ENCODE data around the gene SEC23B. TPM values are rescaled to one million over a fixed set of nuclear protein-coding genes. Genes with fewer than 3 reads are reported as not detected.

The SEC23B gene
- total RNA-seq, 1 experiment from 2014 or later: 22.0 TPM

- CTCF ChIA-PET: no interaction called here
- intact Hi-C loops (cut with micrococcal nuclease; ENCODE audit: unreplicated experiment): no loop called here
- H3K27ac Mint-ChIP-seq (ENCODE audit: unreplicated experiment): peak within 1 kb of the TSS; percentile 79
- no TSS peak for BruUV-seq (replicated peaks)
- H3K36me3 Mint-ChIP-seq (ENCODE audit: insufficient read depth, unreplicated experiment): peaks cover 15% of the 10 kb centered on the region
- peak; percentile 77 for DNase-seq
- H3K9me3 Mint-ChIP-seq (ENCODE audit: low read depth, unreplicated experiment): no peaks in the 10 kb centered on the region
- no peaks in the 10 kb centered on the region for H3K4me1 Mint-ChIP-seq (ENCODE audit: low read depth, unreplicated experiment)
- H3K27me3 Mint-ChIP-seq (ENCODE audit: unreplicated experiment): no peaks in the 10 kb centered on the region
- TF ChIP-seq CTCF (IDR thresholded peaks at IDR 0.05; ENCODE audit: unreplicated experiment): no peak
- H3K4me3 Mint-ChIP-seq (ENCODE audit: low read depth, unreplicated experiment): peak within 1 kb of the TSS; percentile 74
Observed at GRCh38 chr20:18566892-18567738, 59.4 kb downstream of the SEC23B start, which contains the start of gene SMIM26. TSS of gene SMIM26 (plus strand) at chr20:18567432. CDS start at chr20:18567479, 47 bp downstream.

GRCh38 chr20:18567739-18568091 is 60.0 kb downstream of the SEC23B start:
- intact Hi-C loops (cut with micrococcal nuclease; ENCODE audit: unreplicated experiment): no loop called here
- CTCF ChIA-PET: no interaction called here
- peak overlapping the region; percentile 74 for H3K4me3 Mint-ChIP-seq (ENCODE audit: low read depth, unreplicated experiment)
- no peak for DNase-seq
- H3K27me3 Mint-ChIP-seq (ENCODE audit: unreplicated experiment): no peaks in the 10 kb centered on the region
- TF ChIP-seq CTCF (IDR thresholded peaks at IDR 0.05; ENCODE audit: unreplicated experiment): no peak
- H3K36me3 Mint-ChIP-seq (ENCODE audit: insufficient read depth, unreplicated experiment): peaks cover 15% of the 10 kb centered on the region
- H3K27ac Mint-ChIP-seq (ENCODE audit: unreplicated experiment): peak overlapping the region; percentile 79
- no peaks in the 10 kb centered on the region for H3K9me3 Mint-ChIP-seq (ENCODE audit: low read depth, unreplicated experiment)
- TSS peak; percentile 93 for BruUV-seq (replicated peaks)
- H3K4me1 Mint-ChIP-seq (ENCODE audit: low read depth, unreplicated experiment): no peaks in the 10 kb centered on the region

GRCh38 chr20:18571009-18571408 is 63.3 kb downstream of the SEC23B start:
- no peak for DNase-seq
- Mint-ChIP-seq H3K27me3 (ENCODE audit: unreplicated experiment) (no peaks in the 10 kb centered on the region), H3K9me3 (ENCODE audit: low read depth, unreplicated experiment) (no peaks in the 10 kb centered on the region), H3K27ac (ENCODE audit: unreplicated experiment) (no peak overlapping the region), H3K36me3 (ENCODE audit: insufficient read depth, unreplicated experiment) (peaks cover 15% of the 10 kb centered on the region), H3K4me1 (ENCODE audit: low read depth, unreplicated experiment) (no peaks in the 10 kb centered on the region), H3K4me3 (ENCODE audit: low read depth, unreplicated experiment) (no peak overlapping the region)
- no TSS peak for BruUV-seq (replicated peaks)
- TF ChIP-seq CTCF (IDR thresholded peaks at IDR 0.05; ENCODE audit: unreplicated experiment): no peak
- intact Hi-C loops (cut with micrococcal nuclease; ENCODE audit: unreplicated experiment): no loop called here
- CTCF ChIA-PET: no interaction called here

GRCh38 chr20:18571578-18571977 is 63.8 kb downstream of the SEC23B start:
- H3K9me3 Mint-ChIP-seq (ENCODE audit: low read depth, unreplicated experiment): no peaks in the 10 kb centered on the region

More at GRCh38 chr20:18571578-18571977, 63.8 kb downstream of the SEC23B start:
- no peak overlapping the region for H3K27ac Mint-ChIP-seq (ENCODE audit: unreplicated experiment)
- peaks cover 12% of the 10 kb centered on the region for H3K36me3 Mint-ChIP-seq (ENCODE audit: insufficient read depth, unreplicated experiment)
- intact Hi-C loops (cut with micrococcal nuclease; ENCODE audit: unreplicated experiment): no loop called here
- no peak overlapping the region for H3K4me3 Mint-ChIP-seq (ENCODE audit: low read depth, unreplicated experiment)
- no peaks in the 10 kb centered on the region for H3K27me3 Mint-ChIP-seq (ENCODE audit: unreplicated experiment)
- CTCF ChIA-PET: no interaction called here
- no peak for TF ChIP-seq CTCF (IDR thresholded peaks at IDR 0.05; ENCODE audit: unreplicated experiment)
- no peak for DNase-seq
- no TSS peak for BruUV-seq (replicated peaks)
- no peaks in the 10 kb centered on the region for H3K4me1 Mint-ChIP-seq (ENCODE audit: low read depth, unreplicated experiment)

Data from Calu3 (cell line).